SU-DHL-6 (cell line): ENCODE results near the gene DPT.

ENCODE experiments used
- H2AFZ ChIP-seq: fragments of 200-600 bp; sonication (generic); 2 replicates; pipeline ENCODE4 v1.6.1; 2014; ENCODE audit warnings: low read depth, mild to moderate bottlenecking, moderate library complexity, mixed read lengths, antibody characterized with exemption, low read length; ENCODE audit not compliant: severe bottlenecking
- H3F3A ChIP-seq: fragments of 200-600 bp; shearing (Covaris generic); 2 replicates; pipeline ENCODE4 v1.6.0; 2016; ENCODE audit warnings: antibody characterized with exemption, mild to moderate bottlenecking; ENCODE audit not compliant: insufficient read depth
- H3K27ac ChIP-seq: fragments of 200-600 bp; sonication (generic); 2 replicates; pipeline ENCODE4 v1.5.1; 2016; ENCODE audit warnings: low read depth, mild to moderate bottlenecking, low read length, moderate library complexity, mixed read lengths
- H3K27me3 ChIP-seq: fragments of 200-600 bp; sonication (generic), shearing (Covaris generic); 2 replicates; pipeline ENCODE4 v1.6.0; 2014; ENCODE audit warnings: mild to moderate bottlenecking, low read length
- H3K36me3 ChIP-seq: fragments of 200-600 bp; sonication (generic); 2 replicates; pipeline ENCODE4 v1.6.1; 2014; ENCODE audit warnings: mild to moderate bottlenecking, low read length, mixed read lengths
- H3K4me2 ChIP-seq: fragments of 300-600, 200-600 bp; shearing (Covaris generic), sonication (generic); 2 replicates; pipeline ENCODE4 v1.6.0; 2014; ENCODE audit warnings: low read length, low read depth, mild to moderate bottlenecking; ENCODE audit not compliant: poor library complexity, severe bottlenecking
- H3K4me3 ChIP-seq: fragments of 200-600 bp; sonication (generic); 2 replicates; pipeline ENCODE4 v1.5.1; 2014; ENCODE audit warnings: antibody characterized with exemption, low read length, mild to moderate bottlenecking, mixed read lengths; ENCODE audit not compliant: insufficient read depth, poor library complexity, severe bottlenecking
- H3K79me2 ChIP-seq: fragments of 200-600 bp; sonication (generic); 2 replicates; pipeline ENCODE4 v1.6.1; 2014; ENCODE audit warnings: mild to moderate bottlenecking, low read length, moderate library complexity; ENCODE audit not compliant: insufficient read depth
- H3K9ac ChIP-seq: fragments of 200-600 bp; sonication (generic); 2 replicates; pipeline ENCODE4 v1.7.0; 2014; ENCODE audit warnings: mild to moderate bottlenecking, low read length
- H3K9me2 ChIP-seq: fragments of 200-600 bp; sonication (generic); replicated peaks from 2 replicates; pipeline ENCODE4 v1.6.1; 2014; ENCODE audit warnings: low read length; ENCODE audit not compliant: insufficient read depth
- H3K9me3 ChIP-seq: fragments of 200-600 bp; sonication (generic); 2 replicates; pipeline ENCODE4 v1.6.1; 2014; ENCODE audit warnings: low read length, mixed read lengths; ENCODE audit not compliant: insufficient read depth
- H4K20me1 ChIP-seq: fragments of 200-600 bp; sonication (generic); 2 replicates; pipeline ENCODE4 v1.6.1; 2014; ENCODE audit warnings: low read depth, mild to moderate bottlenecking, antibody characterized with exemption, low read length, moderate library complexity, mixed read lengths
- EZH2phosphoT487 ChIP-seq: fragments of 200-600 bp; sonication (generic), shearing (Covaris generic); conservative IDR thresholded peaks from 2 replicates; pipeline ENCODE4 v1.6.1; 2018; ENCODE audit warnings: mild to moderate bottlenecking, antibody characterized with exemption, low read length, moderate library complexity, mixed read lengths
- TF ChIP-seq, protein P1 (sequence below): fragments of 200-600 bp; sonication (generic); IDR thresholded peaks from one replicate; pipeline ENCODE4 v1.5.1; 2017; ENCODE audit warnings: antibody characterized with exemption, mild to moderate bottlenecking, low read length, moderate library complexity; ENCODE audit not compliant: insufficient read depth, poor library complexity, severe bottlenecking

DPT gene

DNA sequence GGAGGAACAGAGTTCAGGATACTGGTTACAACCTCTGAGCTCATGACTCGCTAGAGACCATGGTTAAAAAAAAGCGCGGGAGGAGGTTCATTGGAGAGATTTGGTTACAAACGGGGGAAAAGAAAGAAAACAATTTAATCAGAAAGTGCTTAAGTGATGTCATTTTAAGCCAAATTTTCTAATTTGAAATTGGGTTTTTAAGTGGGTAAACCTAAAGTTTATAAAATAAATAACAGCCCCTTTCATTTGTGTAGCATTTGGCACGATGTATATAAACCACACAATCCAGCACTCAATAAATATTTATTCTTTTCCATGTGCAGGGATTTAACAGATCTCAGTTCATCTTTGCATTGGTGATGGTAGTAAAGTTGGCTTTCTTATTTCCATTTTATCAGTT is 7.0 kb upstream of the DPT start:
- H3F3A ChIP-seq, result no peaks in the 10 kb centered on the region
- no peaks in the 10 kb centered on the region for H3K36me3 ChIP-seq
- H3K4me2 ChIP-seq, result no peak overlapping the region
- no peak overlapping the region for H2AFZ ChIP-seq
- no peak overlapping the region for H3K9ac ChIP-seq
- TF ChIP-seq, protein P1, sequence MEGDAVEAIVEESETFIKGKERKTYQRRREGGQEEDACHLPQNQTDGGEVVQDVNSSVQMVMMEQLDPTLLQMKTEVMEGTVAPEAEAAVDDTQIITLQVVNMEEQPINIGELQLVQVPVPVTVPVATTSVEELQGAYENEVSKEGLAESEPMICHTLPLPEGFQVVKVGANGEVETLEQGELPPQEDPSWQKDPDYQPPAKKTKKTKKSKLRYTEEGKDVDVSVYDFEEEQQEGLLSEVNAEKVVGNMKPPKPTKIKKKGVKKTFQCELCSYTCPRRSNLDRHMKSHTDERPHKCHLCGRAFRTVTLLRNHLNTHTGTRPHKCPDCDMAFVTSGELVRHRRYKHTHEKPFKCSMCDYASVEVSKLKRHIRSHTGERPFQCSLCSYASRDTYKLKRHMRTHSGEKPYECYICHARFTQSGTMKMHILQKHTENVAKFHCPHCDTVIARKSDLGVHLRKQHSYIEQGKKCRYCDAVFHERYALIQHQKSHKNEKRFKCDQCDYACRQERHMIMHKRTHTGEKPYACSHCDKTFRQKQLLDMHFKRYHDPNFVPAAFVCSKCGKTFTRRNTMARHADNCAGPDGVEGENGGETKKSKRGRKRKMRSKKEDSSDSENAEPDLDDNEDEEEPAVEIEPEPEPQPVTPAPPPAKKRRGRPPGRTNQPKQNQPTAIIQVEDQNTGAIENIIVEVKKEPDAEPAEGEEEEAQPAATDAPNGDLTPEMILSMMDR, result no peak
- TF ChIP-seq EZH2phosphoT487, result no peak
- H3K9me3 ChIP-seq, result no peaks in the 10 kb centered on the region
- no peaks in the 10 kb centered on the region for H3K79me2 ChIP-seq
- H3K9me2 ChIP-seq, result no peaks in the 10 kb centered on the region
- no peaks in the 10 kb centered on the region for H3K27me3 ChIP-seq
- H3K4me3 ChIP-seq, result no peak overlapping the region
- H3K27ac ChIP-seq, result no peak overlapping the region
- no peaks in the 10 kb centered on the region for H4K20me1 ChIP-seq

DNA sequence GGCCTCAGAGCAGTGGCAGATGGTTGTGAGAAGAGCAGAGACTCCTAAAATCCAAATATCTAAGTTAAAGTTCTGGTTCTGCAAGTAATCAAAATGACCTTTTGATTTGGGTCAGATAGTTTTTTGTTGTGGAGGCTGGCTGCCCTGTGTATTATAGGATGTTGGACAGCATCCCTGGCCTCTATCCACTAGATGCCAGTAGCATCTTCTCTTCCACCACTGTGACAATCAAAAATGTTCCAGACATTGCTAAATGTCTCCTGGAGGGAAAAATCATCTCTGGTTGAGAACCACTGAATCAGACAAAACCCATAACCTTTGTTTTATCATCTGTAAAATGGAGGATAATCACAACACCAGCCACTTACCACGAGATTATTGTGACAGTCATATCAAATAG is 5.9 kb upstream of the DPT start:
- no peak overlapping the region for H3K4me3 ChIP-seq
- TF ChIP-seq, protein P1, result no peak
- no peak for TF ChIP-seq EZH2phosphoT487
- no peaks in the 10 kb centered on the region for H3K79me2 ChIP-seq
- no peaks in the 10 kb centered on the region for H3K27me3 ChIP-seq
- no peak overlapping the region for H3K9ac ChIP-seq
- no peaks in the 10 kb centered on the region for H3F3A ChIP-seq
- no peak overlapping the region for H3K4me2 ChIP-seq
- no peak overlapping the region for H3K27ac ChIP-seq
- H4K20me1 ChIP-seq, result no peaks in the 10 kb centered on the region
- H3K9me3 ChIP-seq, result no peaks in the 10 kb centered on the region
- no peaks in the 10 kb centered on the region for H3K9me2 ChIP-seq
- H2AFZ ChIP-seq, result no peak overlapping the region
- no peaks in the 10 kb centered on the region for H3K36me3 ChIP-seq

DNA sequence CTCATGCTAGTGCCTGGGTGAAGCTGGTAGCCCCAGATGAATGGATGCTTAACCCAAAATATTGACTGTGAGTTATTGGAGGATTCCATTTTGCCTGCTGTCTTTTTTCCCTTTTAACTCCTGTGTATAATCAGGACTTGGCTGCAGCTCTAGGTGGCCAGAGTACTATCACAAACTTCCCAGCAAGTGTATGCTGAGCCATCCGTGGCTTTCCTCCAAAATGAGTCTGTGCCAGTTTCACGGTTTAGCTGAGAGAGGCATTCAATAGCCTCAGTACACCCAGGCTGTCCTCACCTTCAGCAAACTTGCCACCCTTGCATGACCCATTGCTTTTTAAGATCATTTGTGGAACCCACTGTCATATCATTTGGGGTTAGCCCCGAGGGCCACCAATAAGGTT is 5.3 kb upstream of the DPT start:
- no peaks in the 10 kb centered on the region for H3K27me3 ChIP-seq
- no peak overlapping the region for H3K9ac ChIP-seq
- no peaks in the 10 kb centered on the region for H3K9me3 ChIP-seq
- H3K36me3 ChIP-seq, result no peaks in the 10 kb centered on the region
- H3K4me3 ChIP-seq, result no peak overlapping the region
- H3K9me2 ChIP-seq, result no peaks in the 10 kb centered on the region
- no peaks in the 10 kb centered on the region for H3K79me2 ChIP-seq
- H3F3A ChIP-seq, result no peaks in the 10 kb centered on the region
- H2AFZ ChIP-seq, result no peak overlapping the region
- no peak overlapping the region for H3K27ac ChIP-seq
- no peak for TF ChIP-seq EZH2phosphoT487
- TF ChIP-seq, protein P1, result no peak
- H3K4me2 ChIP-seq, result no peak overlapping the region
- H4K20me1 ChIP-seq, result no peaks in the 10 kb centered on the region

DNA sequence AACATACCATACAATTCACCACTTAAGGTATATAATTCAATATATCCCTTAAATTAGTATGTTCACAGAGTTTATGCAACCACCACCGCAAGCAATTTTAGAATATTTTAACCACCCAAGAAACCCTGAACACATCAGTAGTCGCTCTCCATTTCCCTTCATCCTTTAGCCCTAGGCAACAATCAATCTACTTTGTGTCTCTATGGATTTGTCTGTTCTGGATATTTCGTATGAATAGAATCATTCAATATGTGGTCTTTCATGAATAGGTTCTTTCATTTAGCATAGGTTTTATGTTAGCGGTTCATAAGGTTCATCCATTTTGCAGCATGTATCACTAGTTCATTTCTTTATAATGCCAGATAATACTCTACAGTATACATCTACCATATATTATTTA is 4.2 kb upstream of the DPT start:
- Histone ChIP-seq H3K9me2 (no peaks in the 10 kb centered on the region), H2AFZ (no peak overlapping the region), H3K36me3 (no peaks in the 10 kb centered on the region), H3K27ac (no peak overlapping the region), H4K20me1 (no peaks in the 10 kb centered on the region), H3K9ac (no peak overlapping the region), H3K27me3 (no peaks in the 10 kb centered on the region), H3K4me3 (no peak overlapping the region), H3K4me2 (no peak overlapping the region), H3F3A (no peaks in the 10 kb centered on the region), H3K79me2 (no peaks in the 10 kb centered on the region), H3K9me3 (no peaks in the 10 kb centered on the region)
- TF ChIP-seq EZH2phosphoT487, result no peak
- TF ChIP-seq, protein P1, result no peak
